Fibroblast of the aortic adventitia (primary cell): ENCODE measurements around the gene PRKAB2. TPM values are rescaled to one million over a fixed set of nuclear protein-coding genes. Genes with fewer than 3 reads are reported as not detected.

Experiments
- DNase-seq: peaks from one replicate; pipeline ENCODE4 v3.0.0-alpha.2; 2010; ENCODE audit warnings: low read depth
- H3K4me3 ChIP-seq: 2 replicates; pipeline ENCODE4 v1.5.1; 2011; ENCODE audit warnings: low read depth, mild to moderate bottlenecking, control low read depth, low read length, moderate library complexity
- total RNA-seq: library from RNA; depleted of rRNA; stranded (reverse); fragments of >200 nt; gene quantifications from 2 replicates; pipeline ENCODE4 v1.2.3, GENCODE V29; 2012; ENCODE audit warnings: low replicate concordance
- TF ChIP-seq, protein P1 (sequence below): IDR thresholded peaks from 2 replicates; pipeline ENCODE4 v1.5.1; 2011; ENCODE audit warnings: mild to moderate bottlenecking, low read length, control low read depth, inconsistent platforms; ENCODE audit not compliant: insufficient read depth

The PRKAB2 gene
- total RNA-seq, 1 donor, result 16.3 TPM

DNA sequence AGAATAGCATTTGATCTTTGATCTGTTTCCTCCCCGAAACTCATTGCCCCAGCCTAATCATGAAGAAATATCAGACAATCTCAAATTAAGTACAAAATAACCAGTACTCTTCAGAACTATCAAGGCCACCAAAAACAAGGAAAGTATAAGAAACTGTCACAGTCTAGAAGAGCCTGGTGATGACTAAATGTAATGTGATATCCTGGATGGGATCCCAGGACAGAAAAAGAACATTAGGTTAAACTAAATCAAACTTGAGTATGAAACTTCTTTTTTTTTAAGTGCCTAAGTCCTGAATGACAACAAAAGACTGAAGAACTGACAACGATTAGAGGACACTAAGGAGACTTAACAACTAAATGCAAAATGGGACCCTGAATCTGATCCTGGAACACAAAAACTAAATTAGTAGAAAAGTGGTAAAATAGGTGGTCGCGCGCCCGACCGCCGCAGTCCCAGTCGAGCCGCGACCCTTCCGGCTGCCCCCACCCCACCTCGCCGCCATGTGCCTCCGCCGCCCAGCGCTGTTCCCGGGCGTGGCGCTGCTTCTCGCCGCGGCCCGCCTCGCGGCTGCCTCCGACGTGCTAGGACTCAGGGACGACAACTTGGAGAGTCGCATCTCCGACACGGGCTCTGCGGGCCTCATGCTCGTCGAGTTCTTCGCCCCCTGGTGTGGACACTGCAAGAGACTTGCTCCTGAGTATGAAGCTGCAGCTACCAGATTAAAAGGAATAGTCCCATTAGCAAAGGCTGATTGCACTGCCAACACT lies 5.5 kb upstream of the PRKAB2 start:
- peak overlapping the region; percentile 36 for H3K4me3 ChIP-seq
- TF ChIP-seq, protein P1, sequence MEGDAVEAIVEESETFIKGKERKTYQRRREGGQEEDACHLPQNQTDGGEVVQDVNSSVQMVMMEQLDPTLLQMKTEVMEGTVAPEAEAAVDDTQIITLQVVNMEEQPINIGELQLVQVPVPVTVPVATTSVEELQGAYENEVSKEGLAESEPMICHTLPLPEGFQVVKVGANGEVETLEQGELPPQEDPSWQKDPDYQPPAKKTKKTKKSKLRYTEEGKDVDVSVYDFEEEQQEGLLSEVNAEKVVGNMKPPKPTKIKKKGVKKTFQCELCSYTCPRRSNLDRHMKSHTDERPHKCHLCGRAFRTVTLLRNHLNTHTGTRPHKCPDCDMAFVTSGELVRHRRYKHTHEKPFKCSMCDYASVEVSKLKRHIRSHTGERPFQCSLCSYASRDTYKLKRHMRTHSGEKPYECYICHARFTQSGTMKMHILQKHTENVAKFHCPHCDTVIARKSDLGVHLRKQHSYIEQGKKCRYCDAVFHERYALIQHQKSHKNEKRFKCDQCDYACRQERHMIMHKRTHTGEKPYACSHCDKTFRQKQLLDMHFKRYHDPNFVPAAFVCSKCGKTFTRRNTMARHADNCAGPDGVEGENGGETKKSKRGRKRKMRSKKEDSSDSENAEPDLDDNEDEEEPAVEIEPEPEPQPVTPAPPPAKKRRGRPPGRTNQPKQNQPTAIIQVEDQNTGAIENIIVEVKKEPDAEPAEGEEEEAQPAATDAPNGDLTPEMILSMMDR, result no peak
- DNase-seq, result peak; percentile 54

DNA sequence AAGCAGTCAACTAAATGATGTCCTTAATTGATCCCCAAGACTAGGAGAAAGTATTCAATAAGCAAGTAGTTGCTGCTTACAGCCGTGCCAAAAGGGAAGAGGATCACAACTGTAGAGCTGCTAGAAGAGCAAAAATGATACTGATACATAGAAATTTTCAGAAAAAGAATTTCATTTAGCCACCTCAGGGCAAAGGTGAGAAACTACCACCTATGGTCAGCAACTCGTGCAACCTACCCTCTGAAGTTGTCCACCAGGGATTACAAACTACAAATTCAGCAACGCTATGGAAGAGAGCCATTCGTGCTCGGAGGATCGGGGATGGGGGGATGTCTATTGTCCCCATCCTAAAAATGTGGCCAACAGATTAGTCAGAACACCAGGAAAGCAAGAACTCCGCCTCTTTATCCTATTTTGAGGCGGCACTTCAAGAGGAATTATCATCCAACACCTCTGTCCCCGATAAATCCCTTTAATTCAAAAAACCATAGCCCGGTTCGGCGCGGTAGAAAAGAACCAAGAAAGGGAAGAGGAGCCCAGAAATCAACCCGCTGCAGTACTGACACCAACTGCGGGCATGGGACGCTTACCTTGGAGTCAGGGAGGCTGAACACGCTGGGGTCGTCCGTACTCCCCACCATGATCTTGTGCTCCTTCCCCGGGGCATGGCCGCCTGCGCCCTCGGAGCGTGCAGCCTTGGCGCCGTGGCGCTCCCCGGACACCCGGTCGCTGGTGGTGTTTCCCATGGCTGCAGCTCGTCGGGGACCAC lies 687 bp downstream of the PRKAB2 start:
- peak overlapping the region; percentile 97 for H3K4me3 ChIP-seq
- DNase-seq, result no peak

DNA sequence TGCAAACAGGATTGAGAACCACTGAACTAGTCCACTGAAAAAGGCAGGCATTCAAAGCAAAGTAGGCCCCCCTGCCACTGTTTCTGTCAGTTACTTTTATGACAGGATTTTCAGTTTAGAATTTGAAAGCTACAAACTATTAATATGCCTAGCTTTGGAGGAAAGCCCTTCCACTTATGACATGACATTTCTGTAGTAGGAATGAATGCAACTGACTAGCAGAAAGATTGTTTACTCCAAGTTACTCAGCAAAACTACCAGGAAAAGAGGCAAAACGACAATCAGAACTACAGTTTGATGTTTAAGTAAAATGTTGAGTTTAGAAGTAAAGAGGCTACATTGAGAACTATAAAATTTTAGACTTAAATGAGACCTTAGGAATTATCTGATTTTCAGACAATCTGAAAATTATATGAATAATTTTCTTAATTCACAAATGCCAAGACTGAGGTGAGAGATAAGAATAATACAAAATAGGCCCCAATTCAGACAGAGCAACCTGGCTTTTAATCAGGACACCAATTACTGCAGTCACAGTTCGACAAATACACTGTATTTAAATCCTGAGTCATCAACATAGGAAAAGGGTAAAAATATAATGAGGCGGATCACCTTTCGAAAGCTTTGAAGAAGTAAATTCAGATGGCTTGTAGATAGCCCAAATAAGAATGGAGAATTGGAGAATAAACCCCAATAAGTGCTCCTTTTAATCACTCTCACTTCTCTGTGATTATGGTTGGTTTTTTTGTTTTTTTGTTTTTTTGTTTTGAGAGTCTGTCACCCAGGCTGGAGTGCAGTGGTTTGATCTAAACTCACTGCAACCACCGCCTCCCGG lies 2.2 kb downstream of the PRKAB2 start:
- DNase-seq, result no peak

More for the DNA sequence above, 687 bp downstream of the PRKAB2 start:
- TF ChIP-seq, protein P1, result no peak

DNA sequence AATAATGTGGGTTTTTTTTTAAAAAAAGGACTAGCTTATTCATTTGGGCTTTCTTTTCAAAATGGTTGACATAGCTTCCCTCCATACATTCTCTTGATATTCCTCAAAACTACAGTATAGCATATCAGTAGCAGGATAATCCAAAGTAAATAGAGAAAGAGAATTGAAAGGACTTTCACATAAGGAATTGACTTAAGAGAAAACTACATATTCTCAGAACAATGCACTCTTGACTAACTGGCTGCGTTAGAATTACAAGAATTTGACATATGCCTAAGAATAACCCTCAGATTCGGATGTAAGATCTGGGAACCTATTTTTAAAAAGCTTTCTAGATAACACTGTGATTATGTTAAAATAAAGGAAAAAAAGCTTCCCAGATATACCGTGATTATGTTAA lies 3.1 kb downstream of the PRKAB2 start:
- no peak overlapping the region for H3K4me3 ChIP-seq
- peak; percentile 50 for DNase-seq
- TF ChIP-seq, protein P1, result no peak

More for the DNA sequence above, 2.2 kb downstream of the PRKAB2 start:
- peak overlapping the region; percentile 97 for H3K4me3 ChIP-seq
- TF ChIP-seq, protein P1, result no peak

DNA sequence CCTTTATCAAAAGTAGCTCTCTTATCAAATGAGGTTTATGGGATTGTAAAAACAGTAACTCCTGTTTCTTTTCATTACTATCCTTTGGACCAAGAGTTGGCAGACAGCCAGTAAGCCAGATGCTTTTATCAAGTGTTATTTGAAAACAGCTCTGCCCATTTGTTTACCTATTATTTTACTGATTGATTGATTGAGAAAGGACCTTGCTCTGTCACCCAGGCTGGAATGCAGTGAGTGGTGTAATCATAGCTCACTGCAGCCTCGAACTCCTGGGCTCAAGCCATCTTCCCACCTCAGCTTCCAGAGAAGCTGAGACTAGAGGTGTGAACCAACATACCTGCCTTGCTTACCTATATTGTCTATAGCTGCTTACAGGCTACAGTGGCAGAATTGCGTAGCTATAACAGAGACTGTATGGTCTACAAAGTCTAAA lies 3.6 kb downstream of the PRKAB2 start:
- peak; percentile 57 for DNase-seq
- TF ChIP-seq, protein P1, result no peak
- no peak overlapping the region for H3K4me3 ChIP-seq

DNA sequence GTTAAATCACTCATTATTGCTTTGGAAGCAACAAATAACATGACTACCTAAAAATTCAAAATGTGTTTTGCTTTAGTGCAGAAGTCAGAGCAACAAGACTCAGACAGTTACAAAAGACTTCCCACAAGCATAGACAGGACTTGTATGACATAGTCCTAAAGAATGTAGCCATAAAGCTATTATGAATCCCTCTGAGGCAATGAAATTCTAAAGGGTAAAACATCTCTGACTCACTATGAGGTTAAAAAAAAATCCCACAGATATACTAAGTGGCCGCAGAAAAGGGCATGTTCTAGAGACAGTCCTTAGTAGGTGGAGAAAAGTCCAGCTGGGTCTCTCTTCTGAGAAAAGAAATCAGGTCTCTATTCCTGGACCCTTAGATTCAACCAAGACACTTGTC lies 4.9 kb downstream of the PRKAB2 start:
- H3K4me3 ChIP-seq, result peak overlapping the region; percentile 9

More for the DNA sequence above, 4.9 kb downstream of the PRKAB2 start:
- TF ChIP-seq, protein P1, result no peak
- DNase-seq, result peak; percentile 94
